Measurements from ENCODE around the gene MPI. TPM values are rescaled to one million over a fixed set of nuclear protein-coding genes. Genes with fewer than 3 reads are reported as not detected.
"Not testable (repeated sequence)": the region's sequence is repeated elsewhere in the genome, so short reads cannot be mapped to it uniquely, and the experiment has no call there.

The MPI gene
- total and polyA plus RNA-seq, 2 of the 8 experiments (the other 6 are each of a cell fraction or from before 2014, with no cell fraction given) = 31.0 to 74.8 TPM

GRCh38 chr15:74935193-74935592 is 45.4 kb downstream of the MPI start:
- not testable (repeated sequence) for H2AK5ac ChIP-seq (ENCODE audit: low read depth, low read length); H3K9ac ChIP-seq (replicated peaks in 1 of 4; ENCODE audit: extremely low read depth in 1 of 4, low read depth in 3 of 4, low read length in 3 of 4); H3K27ac ChIP-seq (ENCODE audit: low read depth, low read length); H3K4ac ChIP-seq (replicated peaks; ENCODE audit: insufficient read length, low read depth, low read length); H2BK5ac ChIP-seq (ENCODE audit: low read depth, low read length); H2BK12ac ChIP-seq (ENCODE audit: low read depth, low read length); H3K79me1 ChIP-seq (ENCODE audit: low read depth, low read length); H3K4me1 ChIP-seq (replicated peaks in 1 of 4; ENCODE audit: control insufficient read depth in 3 of 4, insufficient read depth in 4 of 4, low read length in 3 of 4); H3K23me2 ChIP-seq (ENCODE audit: low read depth, low read length); H3K9me3 ChIP-seq (ENCODE audit: insufficient read depth in 2 of 2, low read depth in 1 of 2, low read length in 1 of 2); H3K4me3 ChIP-seq (ENCODE audit: extremely low read depth in 1 of 4, insufficient read depth in 2 of 4, low read depth in 3 of 4, low read length in 4 of 4); H2AFZ ChIP-seq (ENCODE audit: low read length); H3K23ac ChIP-seq (ENCODE audit: insufficient read length); H4K20me1 ChIP-seq (replicated peaks in 1 of 2; ENCODE audit: control insufficient read depth in 1 of 2, insufficient read depth in 2 of 2, low read length in 2 of 2); H3K18ac ChIP-seq (ENCODE audit: extremely low read depth, low read length); H3K4me2 ChIP-seq (ENCODE audit: insufficient read depth in 1 of 2, low read depth in 2 of 2, low read length in 2 of 2); H4K5ac ChIP-seq (ENCODE audit: insufficient read length, low read depth, low read length); H2BK120ac ChIP-seq (replicated peaks; ENCODE audit: low read depth, low read length); H4K91ac ChIP-seq (replicated peaks; ENCODE audit: insufficient read length, low read length); H3K56ac ChIP-seq (replicated peaks; ENCODE audit: insufficient read length, low read depth, low read length); H3K27me3 ChIP-seq (replicated peaks in 1 of 4; ENCODE audit: control insufficient read depth in 3 of 4, extremely low read depth in 1 of 4, insufficient read depth in 3 of 4, low read length in 3 of 4); H2BK15ac ChIP-seq (ENCODE audit: low read length); H3K14ac ChIP-seq (ENCODE audit: insufficient read length); H2BK20ac ChIP-seq (ENCODE audit: low read length); H4K8ac ChIP-seq (ENCODE audit: extremely low read depth, insufficient read depth, low read length); FAIRE-seq
- DNase-seq (ENCODE audit: low read depth in 1 of 2, low spot score in 2 of 2) = peak in 1 of 2 experiments; percentile 70
- peaks cover 8 to 66% of the 10 kb centered on the region in 2 experiments for H3K79me2 ChIP-seq (ENCODE audit: control insufficient read depth in 1 of 2, insufficient read depth in 2 of 2, low read length in 2 of 2)
- 73% methylated on average over 3 of the region's 3 CpGs; no CpG with 5 or more reads in 1 of the 2 experiments for WGBS, 2 experiments (ENCODE audit: extremely low coverage in 1 of 2, insufficient coverage in 1 of 2, insufficient read length in 1 of 2, insufficient replicate concordance in 2 of 2, low coverage in 1 of 2, low lambda C conversion rate in 2 of 2, missing lambda C conversion rate in 1 of 2)
- CTCF ChIA-PET (ENCODE audit: partially characterized antibody) = interaction anchor here (0.6 to 2.5 kb wide), 17 partner anchors 10 to 314 kb away, joined by 3 to 9 read pairs (median 4); no protein-coding TSS in a partner anchor
- TF ChIP-seq RAD21 (IDR thresholded peaks at IDR 0.05 in 1 of 2, conservative IDR thresholded peaks at IDR 0.05 in 1 of 2; ENCODE audit: low read depth in 2 of 2, low read length in 2 of 2) = peak; percentile 15 to 33; a peak in 2 of 4 replicates
- peak; percentile 45 to 58 (median 49) for TF ChIP-seq CTCF (IDR thresholded peaks at IDR 0.05; ENCODE audit: control extremely low read depth in 1 of 3, insufficient read depth in 1 of 3, low read depth in 1 of 3, low read length in 3 of 3)
- POLR2A ChIA-PET (ENCODE audit: partially characterized antibody) = interaction anchor here (1.1 to 2.2 kb wide), 7 partner anchors 13 to 240 kb away, joined by 3 to 11 read pairs (median 3); partner anchors contain the start of genes FAM219B, RPP25 and ULK3
- H3K36me3 ChIP-seq (ENCODE audit: control insufficient read depth in 2 of 4, insufficient read depth in 4 of 4, low read length in 3 of 4) = peaks cover 0 to 13% (median 4%) of the 10 kb centered on the region in 4 experiments; a peak in 3 of 8 replicates
